Pons (tissue), 1 donor: ENCODE results near the gene SLC7A14.

Source experiments
- DNase-seq: peaks from one replicate; pipeline ENCODE4 v3.0.0-alpha.2; 2016; ENCODE audit warnings: low spot score

SLC7A14 gene

DNA sequence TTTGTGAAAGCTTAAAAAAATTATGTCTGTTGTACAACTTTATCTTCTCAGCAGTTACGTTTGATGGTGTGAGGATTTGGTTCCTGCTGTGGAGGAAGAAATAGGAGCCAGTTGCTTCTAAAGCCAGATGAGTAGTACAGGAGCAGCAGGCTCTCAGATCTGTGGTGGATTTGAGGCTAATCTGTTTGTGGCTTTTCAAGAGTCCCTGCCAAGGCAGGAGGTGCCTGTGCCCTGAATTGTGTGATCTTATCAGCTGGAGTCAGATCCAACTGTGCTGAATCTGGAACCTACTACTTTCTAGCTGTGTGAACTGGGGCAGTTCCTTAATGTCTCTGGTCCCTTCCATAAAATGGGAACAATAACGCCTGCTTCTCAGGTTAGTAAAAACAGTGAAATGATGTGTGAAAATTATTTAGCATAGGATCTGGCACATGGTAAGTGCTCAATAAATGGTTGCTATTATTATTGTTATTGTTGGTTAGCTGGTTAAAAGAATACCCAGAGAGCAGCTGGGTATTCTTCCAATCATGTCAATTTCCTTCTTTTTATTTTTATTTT is 159.6 kb downstream of the SLC7A14 start:
- DNase-seq = no peak

DNA sequence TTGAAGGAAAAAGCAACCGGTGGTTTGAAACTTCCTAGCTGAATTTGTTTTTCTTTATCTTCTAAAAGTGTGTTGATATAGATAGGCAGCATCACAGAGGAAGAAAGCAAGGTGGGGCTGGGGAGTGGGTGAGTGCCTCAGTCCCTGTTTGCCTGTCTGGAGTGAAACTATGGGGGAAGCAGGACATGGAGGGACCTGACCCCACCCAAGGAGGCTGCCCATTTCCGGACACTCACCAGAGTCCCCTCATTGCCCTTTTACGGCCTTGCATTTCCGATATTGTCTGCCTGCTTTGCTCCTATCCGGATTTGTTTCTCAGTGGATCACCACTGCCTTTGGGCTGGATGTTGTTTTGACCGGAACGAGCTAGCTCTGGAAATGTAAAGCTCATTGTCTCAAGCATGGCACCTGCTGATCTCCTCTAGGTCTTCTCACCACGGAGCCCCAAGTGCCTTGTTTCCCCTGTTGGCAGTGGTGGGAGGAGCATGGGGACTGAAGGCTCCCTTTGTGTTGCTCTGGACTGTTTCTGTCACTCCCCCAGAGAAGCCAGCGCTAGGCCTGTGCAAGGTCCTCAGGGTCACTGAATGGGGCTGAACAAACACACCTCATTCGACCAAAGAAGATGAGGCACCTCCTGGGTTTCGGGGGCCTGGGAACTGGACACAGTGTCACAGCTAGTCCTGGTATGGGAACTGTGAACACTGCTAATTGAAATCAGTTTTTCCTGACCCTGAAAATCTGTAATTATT is 160.2 kb downstream of the SLC7A14 start:
- DNase-seq = peak; percentile 99

DNA sequence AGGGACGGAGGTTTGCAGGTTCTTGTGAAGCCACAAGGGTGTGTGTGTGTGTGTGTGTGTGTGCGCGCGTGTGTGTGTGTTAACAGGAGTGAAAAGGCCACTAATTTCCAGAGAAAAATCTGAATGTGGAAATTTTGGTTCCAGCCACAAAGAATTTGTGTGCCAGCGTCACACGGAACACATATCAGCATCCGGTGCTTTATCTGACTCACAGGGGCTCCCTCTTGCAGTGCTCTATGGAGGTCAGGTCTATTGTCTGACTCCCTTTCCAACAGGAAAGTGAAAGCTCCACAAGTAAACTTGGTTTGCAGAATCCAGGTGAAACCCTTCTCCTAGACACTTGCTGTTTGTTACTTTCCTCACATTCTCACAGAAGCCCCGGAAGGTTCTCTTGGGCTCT is 161.0 kb downstream of the SLC7A14 start:
- no peak for DNase-seq

DNA sequence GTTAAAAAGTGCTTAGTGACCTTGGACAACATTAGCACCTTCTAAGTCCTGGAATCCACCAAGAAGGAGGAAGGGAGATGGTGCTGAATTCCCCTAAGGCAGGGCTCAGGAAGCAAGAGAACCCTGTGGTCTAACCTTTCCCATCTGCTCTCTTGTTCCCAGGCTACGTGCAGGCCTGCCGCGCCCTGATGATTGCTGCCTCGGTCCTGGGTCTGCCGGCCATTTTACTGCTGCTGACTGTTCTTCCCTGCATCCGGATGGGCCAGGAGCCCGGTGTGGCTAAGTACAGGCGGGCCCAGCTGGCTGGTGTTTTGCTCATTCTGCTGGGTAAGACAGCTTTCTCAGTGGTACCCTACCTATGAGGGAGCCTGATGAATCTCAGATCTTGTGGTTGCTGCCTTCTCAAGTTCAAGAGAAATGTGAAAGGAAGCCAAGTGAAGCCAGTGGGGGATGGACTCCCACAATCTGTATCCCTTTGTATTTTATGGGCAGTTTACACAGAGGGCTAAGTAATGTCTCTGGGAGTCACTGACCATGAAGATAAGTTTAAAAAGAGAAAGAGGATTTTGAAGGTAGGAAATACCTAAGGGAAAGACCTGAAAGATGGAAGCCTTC is 162.8 kb downstream of the SLC7A14 start:
- DNase-seq = no peak

DNA sequence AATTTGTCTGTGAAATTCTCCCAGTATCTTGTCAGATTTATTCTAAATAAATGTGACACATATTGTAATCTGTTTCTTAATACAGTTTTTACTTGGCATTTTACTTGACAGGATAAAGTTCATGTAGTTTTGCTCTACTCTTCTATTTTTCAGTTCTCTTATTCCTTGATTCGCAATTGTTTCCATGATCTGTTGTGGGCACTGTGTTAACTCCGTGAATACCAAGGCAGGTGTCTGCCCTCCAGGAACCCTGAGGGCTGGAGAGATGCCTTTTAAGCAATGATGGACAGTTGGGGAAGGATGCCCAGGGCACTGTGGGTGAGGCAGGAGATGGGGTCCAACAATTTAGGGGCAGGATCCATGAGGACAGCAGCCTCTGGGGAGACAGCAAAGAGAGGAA is 164.1 kb downstream of the SLC7A14 start:
- DNase-seq = no peak

DNA sequence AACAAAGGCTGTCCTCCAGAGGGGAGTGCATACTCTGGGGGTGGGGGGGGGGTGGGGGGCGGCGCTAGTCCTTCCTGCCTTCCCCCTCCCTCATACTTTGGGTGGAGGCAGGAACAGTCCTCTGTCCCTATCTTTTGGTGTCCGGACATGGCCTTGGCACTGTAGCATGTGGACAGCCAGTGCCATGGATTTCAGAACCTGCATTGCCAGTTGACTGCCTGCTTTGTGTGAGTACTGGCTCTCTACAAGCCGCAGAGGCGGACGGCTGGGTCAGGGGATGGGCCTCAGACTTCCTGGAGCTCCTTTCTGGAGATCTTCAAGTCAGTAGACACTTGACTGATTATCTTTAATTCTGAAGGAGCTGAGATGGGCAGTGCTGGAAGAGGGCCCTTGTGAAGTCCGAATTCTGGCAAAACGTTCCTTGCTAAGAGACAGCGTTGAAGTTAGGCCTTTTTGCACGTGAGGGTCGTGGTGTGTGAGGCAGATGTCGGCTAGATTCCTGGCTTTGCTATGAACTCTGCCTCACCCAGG is 164.7 kb downstream of the SLC7A14 start:
- peak; percentile 88 for DNase-seq

DNA sequence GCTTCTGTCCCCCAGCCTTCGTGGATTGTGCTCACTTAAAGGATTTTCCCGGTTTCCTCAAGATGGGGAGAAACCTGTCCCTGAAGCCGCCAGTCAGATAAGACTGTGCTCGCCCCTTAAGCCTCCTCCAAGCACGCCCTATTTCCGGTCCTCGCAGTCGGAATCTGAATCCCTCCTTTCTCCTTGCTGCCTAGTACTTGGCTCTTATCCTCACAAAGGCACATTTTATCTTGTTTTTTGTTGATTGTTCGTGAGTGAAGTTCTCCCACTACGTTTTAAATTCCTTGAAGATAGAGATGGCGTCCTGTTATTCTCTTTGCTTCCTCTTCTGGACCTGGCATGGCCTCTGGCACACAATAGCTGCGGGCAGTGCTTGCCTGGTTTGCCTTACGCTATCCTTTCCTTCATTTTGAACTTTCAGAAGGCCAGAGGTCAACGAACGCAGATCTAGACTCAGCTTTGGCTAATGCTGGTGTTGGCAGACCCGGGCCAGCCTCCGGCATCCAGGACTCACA is 165.5 kb downstream of the SLC7A14 start:
- no peak for DNase-seq

DNA sequence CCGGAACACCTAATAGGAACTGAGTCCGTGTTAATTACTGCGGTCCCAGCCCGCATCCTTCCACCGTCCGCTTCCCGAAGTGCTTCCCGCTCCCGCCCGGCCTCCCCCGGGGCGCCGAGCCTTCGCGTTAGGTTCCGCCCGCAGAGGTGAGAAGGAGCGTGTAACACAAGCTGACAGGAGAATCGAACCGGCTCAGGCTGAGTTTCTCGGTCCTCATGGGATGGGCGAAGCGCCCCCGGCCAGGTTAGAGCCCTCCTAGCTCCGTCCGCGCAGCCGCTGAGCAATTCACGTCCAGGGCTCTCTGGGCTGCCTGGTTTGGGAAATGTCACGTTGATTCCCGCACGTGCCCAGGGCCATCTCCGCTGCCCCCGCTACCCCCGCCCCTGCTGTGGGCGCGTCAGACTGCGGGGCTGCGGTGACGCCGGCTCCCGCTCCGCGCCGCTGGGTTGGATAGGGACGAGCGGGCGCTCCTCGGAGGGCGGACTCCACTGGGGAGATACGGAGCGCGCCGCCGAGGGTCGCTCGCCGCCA is 166.3 kb downstream of the SLC7A14 start:
- no peak for DNase-seq

DNA sequence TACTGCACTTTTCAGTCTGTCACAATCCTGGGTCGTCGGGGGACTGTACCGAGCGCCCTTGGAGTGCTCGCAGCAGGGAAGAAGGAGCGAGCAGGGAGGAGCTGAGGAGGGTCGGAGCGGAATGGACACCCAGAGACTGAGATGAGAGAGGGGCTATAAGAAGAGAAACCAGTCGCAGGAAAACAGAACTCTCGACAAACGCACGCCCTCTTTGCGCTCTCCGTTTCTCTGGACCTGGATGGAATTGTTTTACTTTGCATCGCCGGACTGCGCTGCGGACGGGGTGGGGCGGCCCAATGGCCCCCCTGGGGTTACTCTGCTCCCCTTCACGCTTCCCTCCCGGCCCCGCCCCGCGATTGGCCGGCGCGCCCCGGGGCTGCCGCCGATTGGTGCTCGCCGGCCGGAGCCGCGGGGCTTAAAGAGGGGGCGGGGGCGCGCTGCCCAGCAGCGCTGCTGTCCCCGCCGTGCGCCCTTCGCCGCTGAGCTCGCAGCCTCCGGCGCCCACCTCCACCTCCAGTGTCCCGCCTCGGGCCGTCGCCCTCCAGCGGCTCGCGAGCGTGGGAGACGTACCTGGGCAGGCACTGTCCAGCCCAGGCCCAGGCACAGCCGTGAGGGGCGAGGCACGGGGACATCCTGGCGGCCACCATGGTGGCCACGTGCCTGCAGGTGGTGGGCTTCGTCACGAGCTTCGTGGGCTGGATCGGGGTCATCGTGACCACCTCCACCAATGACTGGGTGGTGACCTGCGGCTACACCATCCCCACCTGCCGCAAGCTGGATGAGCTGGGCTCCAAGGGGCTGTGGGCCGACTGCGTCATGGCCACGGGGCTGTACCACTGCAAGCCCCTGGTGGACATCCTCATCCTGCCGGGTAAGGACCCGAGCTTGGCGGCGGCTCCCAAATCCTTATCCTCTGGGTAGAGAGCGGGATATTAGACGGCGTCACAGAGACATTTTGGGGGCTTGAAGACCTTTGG is 167.2 kb downstream of the SLC7A14 start, which contains the start of gene CLDN11:
CLDN11 (plus strand) TSS at position 447 of the 977 bp plus-strand sequence; CDS start at position 646, 199 bp downstream.
- peak; percentile 89 for DNase-seq

DNA sequence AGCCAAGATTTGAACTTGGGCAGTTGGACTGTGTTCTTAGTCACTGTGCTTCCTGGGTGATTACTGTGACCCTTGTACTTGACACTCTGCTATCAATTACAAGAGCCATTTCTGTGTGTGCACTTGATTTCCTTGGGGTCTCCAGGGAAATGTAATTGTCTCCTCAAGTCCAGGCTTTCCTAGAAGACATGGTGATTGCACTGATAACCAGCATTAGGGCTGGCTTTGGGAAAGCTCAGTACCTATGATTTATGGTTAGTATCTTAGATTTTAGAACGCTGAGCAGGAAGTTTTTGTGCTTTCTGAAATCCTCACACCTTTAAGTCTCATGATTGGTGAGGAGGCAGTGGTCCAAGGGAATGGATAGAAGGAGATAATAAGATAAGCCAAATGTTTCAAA is 168.8 kb downstream of the SLC7A14 start:
- DNase-seq = no peak

DNA sequence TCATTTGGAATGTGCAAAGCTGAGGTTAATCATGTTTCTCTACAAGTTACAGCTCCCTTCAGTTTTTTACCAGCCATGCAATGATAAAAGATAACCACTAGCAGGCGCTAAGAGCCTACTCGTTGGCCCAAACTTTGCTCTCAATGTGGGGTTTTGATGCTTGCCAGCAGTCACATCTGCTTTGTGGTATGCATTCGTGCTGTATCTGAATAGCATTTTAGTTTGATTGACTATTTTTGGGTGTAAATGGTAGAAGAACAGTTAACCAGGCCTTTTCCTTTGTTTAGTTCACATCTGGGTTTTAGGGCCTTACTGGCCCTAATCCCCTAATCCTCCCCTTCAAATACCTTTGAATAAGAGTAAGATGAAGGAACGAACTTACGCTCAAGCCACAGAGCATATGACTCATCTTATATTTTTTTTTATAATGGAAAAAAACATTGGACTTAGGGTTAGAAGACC is 171.6 kb downstream of the SLC7A14 start:
- DNase-seq = peak; percentile 90

DNA sequence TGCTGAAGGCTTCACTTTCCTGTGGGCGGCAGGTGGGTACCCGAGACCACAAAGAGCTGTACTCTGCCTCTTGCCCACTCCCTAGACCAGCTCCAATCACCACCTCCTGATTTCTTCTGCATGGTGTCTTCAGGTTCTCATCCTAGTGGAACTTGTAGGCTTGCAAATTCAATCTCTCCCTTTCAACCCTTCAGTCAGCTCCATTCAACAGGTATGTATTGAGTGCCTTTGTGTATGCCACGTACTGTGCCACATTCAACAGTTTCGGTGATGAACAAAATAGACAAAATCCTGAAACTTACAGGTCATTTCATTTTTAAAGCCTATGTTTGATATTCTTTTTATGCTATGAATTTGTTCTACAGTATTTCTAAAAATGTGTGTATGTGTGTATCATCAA is 172.6 kb downstream of the SLC7A14 start:
- DNase-seq = no peak

DNA sequence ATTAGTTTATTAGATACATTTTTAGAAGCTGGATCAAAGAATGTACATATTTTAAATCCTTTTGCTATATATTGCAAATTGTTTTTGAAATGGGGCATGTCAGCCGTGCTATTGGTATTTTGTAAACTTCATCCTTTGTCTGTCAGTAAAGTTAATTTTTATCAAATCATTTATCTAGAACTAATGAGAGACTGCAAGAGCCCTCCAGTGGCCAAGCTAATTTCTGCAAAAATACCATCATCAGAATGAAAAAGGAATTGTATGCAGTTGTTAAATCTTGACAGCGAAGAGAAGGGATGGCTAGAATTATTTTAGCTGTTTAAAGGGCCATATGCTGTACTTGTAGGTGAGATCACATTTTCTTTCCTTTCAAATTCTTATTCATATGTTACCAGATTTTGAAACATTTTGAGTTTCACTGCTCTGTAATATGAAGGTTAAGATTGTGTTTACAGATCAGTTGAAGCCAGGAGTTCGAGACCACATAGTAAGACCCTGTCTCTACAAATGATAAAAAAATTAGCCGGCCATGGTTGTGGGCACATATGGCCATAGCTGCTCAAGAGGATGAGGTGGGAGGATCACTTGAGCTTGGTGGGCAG is 175.3 kb downstream of the SLC7A14 start:
- DNase-seq = peak; percentile 74
